Neuronal stem cell (in vitro differentiated cells): Measurements from ENCODE around the gene CACNA2D2.

Experiments
- DNase-seq: peaks from one replicate; pipeline ENCODE4 v3.0.0-alpha.2; 2013; ENCODE audit warnings: low spot score
- H2AFZ ChIP-seq: one replicate; pipeline ENCODE4 v1.6.1; 2013; ENCODE audit warnings: mild to moderate bottlenecking, low read length, inconsistent platforms
- H2AK5ac ChIP-seq: 2 replicates; pipeline ENCODE4 v1.6.1; 2013; ENCODE audit warnings: low read depth, mild to moderate bottlenecking, inconsistent platforms, low read length, moderate library complexity, mixed read lengths
- H2BK120ac ChIP-seq: 2 replicates; pipeline ENCODE4 v1.6.1; 2013; ENCODE audit warnings: low read depth, mild to moderate bottlenecking, inconsistent platforms, low read length, moderate library complexity, mixed read lengths
- H2BK12ac ChIP-seq: one replicate; pipeline ENCODE4 v1.6.1; 2013; ENCODE audit warnings: low read length, inconsistent platforms
- H2BK15ac ChIP-seq: 2 replicates; pipeline ENCODE4 v1.6.1; 2013; ENCODE audit warnings: mild to moderate bottlenecking, low read length, inconsistent platforms, mixed read lengths
- H2BK5ac ChIP-seq: one replicate; pipeline ENCODE4 v1.6.1; 2013; ENCODE audit warnings: inconsistent platforms, mild to moderate bottlenecking, low read length, moderate library complexity
- H3K14ac ChIP-seq: one replicate; pipeline ENCODE4 v1.6.1; 2013; ENCODE audit warnings: low read length, inconsistent platforms
- H3K18ac ChIP-seq: 2 replicates; pipeline ENCODE4 v1.6.1; 2013; ENCODE audit warnings: low read length, inconsistent platforms
- H3K23ac ChIP-seq: 2 replicates; pipeline ENCODE4 v1.6.1; 2013; ENCODE audit warnings: low read depth, mild to moderate bottlenecking, mixed read lengths, low read length, inconsistent platforms; ENCODE audit not compliant: poor library complexity
- H3K27ac ChIP-seq: replicated peaks from 3 replicates; pipeline ENCODE4 v1.5.1; 2013; ENCODE audit warnings: low read length, inconsistent platforms
- H3K27me3 ChIP-seq, 3 experiments: 2 replicates each; pipeline ENCODE4 v1.6.1; 2013; ENCODE audit warnings: low read length in 3 of 3, mild to moderate bottlenecking in 2 of 3, inconsistent platforms in 1 of 3, low read depth in 1 of 3, mixed read lengths in 1 of 3, moderate library complexity in 1 of 3; ENCODE audit not compliant: control insufficient read depth in 3 of 3, insufficient read depth in 3 of 3
- H3K36me3 ChIP-seq, 2 donors: replicated peaks in 1 of 2; 2 replicates each; pipeline ENCODE4 v1.6.1; 2013; ENCODE audit warnings: low read length in 2 of 2; ENCODE audit not compliant: control insufficient read depth in 2 of 2, insufficient read depth in 2 of 2
- H3K4ac ChIP-seq: 2 replicates; pipeline ENCODE4 v1.6.1; 2013; ENCODE audit warnings: inconsistent platforms, mild to moderate bottlenecking, low read length, moderate library complexity
- H3K4me1 ChIP-seq, 2 donors: 1 replicate in 1 of 2; 2 replicates in 1 of 2; pipeline ENCODE4 v1.6.1; 2013; ENCODE audit warnings: low read length in 2 of 2, low read depth in 1 of 2; ENCODE audit not compliant: control insufficient read depth in 2 of 2, insufficient read depth in 1 of 2
- H3K4me2 ChIP-seq: one replicate; pipeline ENCODE4 v1.6.1; 2013; ENCODE audit warnings: mild to moderate bottlenecking, low read length, inconsistent platforms; ENCODE audit not compliant: insufficient read depth, poor library complexity, severe bottlenecking
- H3K4me3 ChIP-seq, 2 donors: 2 replicates each; pipeline ENCODE4 v1.5.1; 2013; ENCODE audit warnings: low read length in 2 of 2, mild to moderate bottlenecking in 2 of 2, inconsistent platforms in 1 of 2, moderate library complexity in 1 of 2
- H3K79me1 ChIP-seq: one replicate; pipeline ENCODE4 v1.6.1; 2013; ENCODE audit warnings: low read depth, mild to moderate bottlenecking, inconsistent platforms, low read length, moderate library complexity
- H3K9ac ChIP-seq: one replicate; pipeline ENCODE4 v1.6.1; 2013; ENCODE audit warnings: mild to moderate bottlenecking, low read depth, low read length, inconsistent platforms; ENCODE audit not compliant: poor library complexity
- H3K9me3 ChIP-seq, 2 donors: replicated peaks in 1 of 2; 2 replicates each; pipeline versions ENCODE3 to v1.6.1; 2013; ENCODE audit warnings: low read length in 2 of 2, mild to moderate bottlenecking in 2 of 2, inconsistent platforms in 1 of 2, low read depth in 1 of 2, mixed read lengths in 1 of 2, moderate library complexity in 1 of 2; ENCODE audit not compliant: control insufficient read depth in 2 of 2, insufficient read depth in 1 of 2
- H4K8ac ChIP-seq: one replicate; pipeline ENCODE4 v1.6.1; 2013; ENCODE audit warnings: low read depth, mild to moderate bottlenecking, inconsistent platforms, low read length, moderate library complexity
- H4K91ac ChIP-seq: one replicate; pipeline ENCODE4 v1.6.1; 2013; ENCODE audit warnings: low read length, low read depth, mild to moderate bottlenecking, inconsistent platforms; ENCODE audit not compliant: poor library complexity
- WGBS, 2 donors: extraction: QIAGEN DNeasy Blood & Tissue Kit; methylation state at CpG; one replicate each; pipeline ENCODE4 v1.1.7; 2013; ENCODE audit warnings: missing lambda C conversion rate in 2 of 2, mixed read lengths in 1 of 2; ENCODE audit not compliant: insufficient read length in 2 of 2, insufficient replicate concordance in 1 of 2; ENCODE audit errors: extremely low coverage in 2 of 2; 5-methylcytosine and 5-hydroxymethylcytosine counted together

The CACNA2D2 gene

DNA sequence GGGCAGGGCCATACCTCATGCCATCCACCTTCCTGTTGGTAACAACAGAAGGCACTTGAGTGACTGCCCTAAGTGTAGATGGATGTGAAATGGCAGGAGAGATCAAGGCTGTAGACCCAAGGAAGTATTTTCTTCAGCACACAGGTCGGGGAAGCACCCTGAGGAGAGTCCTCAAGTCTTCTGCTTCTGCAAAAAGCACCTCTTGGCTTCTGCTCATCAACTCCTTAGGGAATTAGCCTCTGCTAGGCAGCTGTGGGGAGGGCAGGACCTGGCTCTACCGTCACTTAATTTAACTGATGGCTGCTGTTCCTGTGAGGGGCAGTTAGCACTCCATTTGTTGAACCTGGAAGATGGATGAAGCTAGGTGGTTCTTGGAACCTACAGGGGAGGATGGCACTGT lies 6.9 kb upstream of the CACNA2D2 start:
- no peak overlapping the region for H2BK120ac ChIP-seq
- H3K4ac ChIP-seq = no peak overlapping the region
- H2BK15ac ChIP-seq = no peak overlapping the region
- no peak overlapping the region for H2AFZ ChIP-seq
- no peaks in the 10 kb centered on the region for H3K9me3 ChIP-seq
- H2BK5ac ChIP-seq = no peak overlapping the region
- no peak overlapping the region for H3K23ac ChIP-seq
- no peaks in the 10 kb centered on the region for H3K36me3 ChIP-seq
- DNase-seq = no peak
- no peak overlapping the region for H2AK5ac ChIP-seq
- peaks cover 0 to 73% (median 0%) of the 10 kb centered on the region in 3 experiments for H3K27me3 ChIP-seq
- H3K4me1 ChIP-seq = peaks cover 7 to 12% of the 10 kb centered on the region in 2 donors
- no peak overlapping the region for H3K18ac ChIP-seq
- no peak overlapping the region for H3K9ac ChIP-seq
- no peak overlapping the region for H4K8ac ChIP-seq
- no peak overlapping the region for H4K91ac ChIP-seq
- no peak overlapping the region for H2BK12ac ChIP-seq
- WGBS, 2 donors = no CpG with 5 or more reads among the region's 2 CpGs
- no peak overlapping the region for H3K14ac ChIP-seq
- no peak overlapping the region for H3K4me2 ChIP-seq
- no peak overlapping the region for H3K4me3 ChIP-seq
- H3K79me1 ChIP-seq = no peaks in the 10 kb centered on the region
- H3K27ac ChIP-seq = no peak overlapping the region

- Histone ChIP-seq H2BK5ac (no peak overlapping the region), H3K4me1 (peaks cover 1 to 6% of the 10 kb centered on the region in 2 donors), H2AFZ (no peak overlapping the region), H2AK5ac (peak overlapping the region; percentile 59), H3K9me3 (no peaks in the 10 kb centered on the region), H3K4me2 (no peak overlapping the region), H3K36me3 (no peaks in the 10 kb centered on the region), H3K18ac (no peak overlapping the region), H4K91ac (no peak overlapping the region), H2BK120ac (no peak overlapping the region), H2BK15ac (no peak overlapping the region), H3K23ac (no peak overlapping the region), H3K9ac (no peak overlapping the region), H3K27ac (no peak overlapping the region), H3K4me3 (no peak overlapping the region), H3K27me3 (peaks cover 0 to 77% (median 0%) of the 10 kb centered on the region in 3 experiments), H3K14ac (peak overlapping the region; percentile 58), H3K79me1 (no peaks in the 10 kb centered on the region), H4K8ac (no peak overlapping the region), H3K4ac (no peak overlapping the region), H2BK12ac (no peak overlapping the region)
- no CpG with 5 or more reads among the region's 5 CpGs for WGBS, 2 donors
- no peak for DNase-seq
Measured at GRCh38 chr3:50509715-50510114, 6.3 kb upstream of the CACNA2D2 start.

DNA sequence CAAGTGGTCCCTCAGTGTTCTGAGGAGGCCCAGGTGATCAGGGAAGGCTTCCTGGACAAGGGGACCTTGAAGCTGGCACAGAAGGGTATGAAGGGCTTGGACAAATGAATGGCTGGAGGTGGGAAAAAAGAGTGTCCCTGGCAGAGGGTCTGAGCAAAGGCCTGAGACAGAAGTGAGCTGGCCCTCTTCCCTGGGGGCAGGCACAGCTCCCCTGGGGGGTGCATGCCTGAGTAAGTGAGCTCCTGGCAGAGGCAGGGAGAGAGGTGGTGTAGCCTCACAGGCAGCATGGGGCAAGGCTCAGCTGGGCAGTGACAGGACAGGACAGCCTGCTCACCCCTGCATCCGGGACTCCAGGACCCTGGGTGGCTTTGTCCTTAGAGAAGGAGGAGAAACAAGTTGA lies 5.4 kb upstream of the CACNA2D2 start:
- H2BK12ac ChIP-seq = no peak overlapping the region
- no peaks in the 10 kb centered on the region for H3K9me3 ChIP-seq
- peak overlapping the region; percentile 27 for H2BK5ac ChIP-seq
- no peak overlapping the region for H4K91ac ChIP-seq
- H2BK15ac ChIP-seq = no peak overlapping the region
- H2BK120ac ChIP-seq = no peak overlapping the region
- H2AK5ac ChIP-seq = peak overlapping the region; percentile 59
- no CpG with 5 or more reads among the region's 1 CpG for WGBS, 2 donors
- H3K36me3 ChIP-seq = no peaks in the 10 kb centered on the region
- no peak overlapping the region for H3K4me3 ChIP-seq
- H3K4me2 ChIP-seq = no peak overlapping the region
- no peaks in the 10 kb centered on the region for H3K79me1 ChIP-seq
- peak overlapping the region; percentile 38 for H3K23ac ChIP-seq
- H3K27me3 ChIP-seq = peaks cover 0 to 77% (median 0%) of the 10 kb centered on the region in 3 experiments
- H3K18ac ChIP-seq = peak overlapping the region; percentile 65
- H2AFZ ChIP-seq = no peak overlapping the region
- H3K14ac ChIP-seq = no peak overlapping the region
- peak overlapping the region; percentile 26 for H3K9ac ChIP-seq
- DNase-seq = no peak
- H4K8ac ChIP-seq = no peak overlapping the region
- peaks cover 0 to 3% of the 10 kb centered on the region in 2 donors for H3K4me1 ChIP-seq
- H3K4ac ChIP-seq = no peak overlapping the region
- no peak overlapping the region for H3K27ac ChIP-seq

GRCh38 chr3:50506169-50506568 lies 2.7 kb upstream of the CACNA2D2 start:
- Histone ChIP-seq H3K27me3 (peaks cover 0 to 79% (median 5%) of the 10 kb centered on the region in 3 experiments), H2AFZ (no peak overlapping the region), H3K9me3 (no peaks in the 10 kb centered on the region), H3K14ac (no peak overlapping the region), H2BK5ac (no peak overlapping the region), H2BK15ac (no peak overlapping the region), H3K9ac (no peak overlapping the region), H3K23ac (no peak overlapping the region), H3K27ac (no peak overlapping the region), H3K4ac (no peak overlapping the region), H3K18ac (no peak overlapping the region), H3K79me1 (no peaks in the 10 kb centered on the region), H3K4me1 (peaks cover 0 to 12% of the 10 kb centered on the region in 2 donors), H3K36me3 (no peaks in the 10 kb centered on the region), H4K8ac (no peak overlapping the region), H3K4me2 (no peak overlapping the region), H3K4me3 (no peak overlapping the region), H2AK5ac (peak overlapping the region; percentile 47), H2BK120ac (no peak overlapping the region), H2BK12ac (no peak overlapping the region), H4K91ac (no peak overlapping the region)
- no CpG with 5 or more reads among the region's 4 CpGs for WGBS, 2 donors
- no peak for DNase-seq
